HS-27A (cell line): ENCODE measurements around the gene TAP1.
A peak's percentile ranks its signal among the peaks of the same experiment; 100 is the strongest.
"Not testable (repeated sequence)": the region's sequence is repeated elsewhere in the genome, so short reads cannot be mapped to it uniquely, and the experiment has no call there.

Source experiments
- DNase-seq: peaks from one replicate; pipeline ENCODE4 v3.0.0-alpha.2; 2012; ENCODE audit warnings: low read depth, missing footprints

The TAP1 gene, protein sequence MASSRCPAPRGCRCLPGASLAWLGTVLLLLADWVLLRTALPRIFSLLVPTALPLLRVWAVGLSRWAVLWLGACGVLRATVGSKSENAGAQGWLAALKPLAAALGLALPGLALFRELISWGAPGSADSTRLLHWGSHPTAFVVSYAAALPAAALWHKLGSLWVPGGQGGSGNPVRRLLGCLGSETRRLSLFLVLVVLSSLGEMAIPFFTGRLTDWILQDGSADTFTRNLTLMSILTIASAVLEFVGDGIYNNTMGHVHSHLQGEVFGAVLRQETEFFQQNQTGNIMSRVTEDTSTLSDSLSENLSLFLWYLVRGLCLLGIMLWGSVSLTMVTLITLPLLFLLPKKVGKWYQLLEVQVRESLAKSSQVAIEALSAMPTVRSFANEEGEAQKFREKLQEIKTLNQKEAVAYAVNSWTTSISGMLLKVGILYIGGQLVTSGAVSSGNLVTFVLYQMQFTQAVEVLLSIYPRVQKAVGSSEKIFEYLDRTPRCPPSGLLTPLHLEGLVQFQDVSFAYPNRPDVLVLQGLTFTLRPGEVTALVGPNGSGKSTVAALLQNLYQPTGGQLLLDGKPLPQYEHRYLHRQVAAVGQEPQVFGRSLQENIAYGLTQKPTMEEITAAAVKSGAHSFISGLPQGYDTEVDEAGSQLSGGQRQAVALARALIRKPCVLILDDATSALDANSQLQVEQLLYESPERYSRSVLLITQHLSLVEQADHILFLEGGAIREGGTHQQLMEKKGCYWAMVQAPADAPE

DNA sequence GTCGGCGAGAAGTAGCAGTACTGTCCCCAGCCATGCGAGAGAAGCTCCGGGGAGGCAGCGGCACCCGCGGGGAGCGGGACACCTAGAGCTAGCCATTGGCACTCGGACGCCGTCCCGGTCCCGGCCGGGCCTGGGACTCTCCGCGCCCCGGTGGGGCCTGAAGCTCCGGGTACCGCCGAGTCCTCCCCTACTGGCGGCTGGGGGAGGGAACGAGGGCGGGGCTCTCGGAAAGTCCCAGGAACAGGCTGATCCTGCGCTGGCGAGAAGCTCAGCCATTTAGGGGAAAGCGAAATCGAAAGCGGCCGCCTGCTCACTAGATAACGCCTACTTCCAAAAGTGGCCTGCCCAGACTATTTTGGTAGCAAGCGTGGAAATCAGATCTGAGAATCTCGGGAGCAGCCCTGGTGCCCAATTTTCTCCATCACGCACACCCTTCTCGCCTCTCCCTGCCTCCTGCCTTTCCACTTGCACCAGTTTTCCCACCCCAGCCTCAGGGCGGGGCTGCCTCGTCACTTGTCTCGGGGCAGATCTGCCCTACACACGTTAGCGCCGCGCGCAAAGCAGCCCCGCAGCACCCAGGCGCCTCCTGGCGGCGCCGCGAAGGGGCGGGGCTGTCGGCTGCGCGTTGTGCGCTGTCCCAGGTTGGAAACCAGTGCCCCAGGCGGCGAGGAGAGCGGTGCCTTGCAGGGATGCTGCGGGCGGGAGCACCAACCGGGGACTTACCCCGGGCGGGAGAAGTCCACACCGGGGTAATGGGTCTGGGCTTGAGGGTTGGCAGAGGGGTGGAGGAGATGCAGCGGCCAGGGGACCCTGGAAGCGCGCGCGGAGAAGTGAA is at the start of gene TAP1, which contains the start of gene PSMB9:
Gene TAP1, minus strand, starts transcription at position 164 of the 835 bp plus-strand sequence. Its CDS starts 68 bp downstream, at position 96.
Gene PSMB9, plus strand, starts transcription at position 652 of the 835 bp plus-strand sequence. Its CDS starts 38 bp downstream, at position 690.
- peak; percentile 82 for DNase-seq

DNA sequence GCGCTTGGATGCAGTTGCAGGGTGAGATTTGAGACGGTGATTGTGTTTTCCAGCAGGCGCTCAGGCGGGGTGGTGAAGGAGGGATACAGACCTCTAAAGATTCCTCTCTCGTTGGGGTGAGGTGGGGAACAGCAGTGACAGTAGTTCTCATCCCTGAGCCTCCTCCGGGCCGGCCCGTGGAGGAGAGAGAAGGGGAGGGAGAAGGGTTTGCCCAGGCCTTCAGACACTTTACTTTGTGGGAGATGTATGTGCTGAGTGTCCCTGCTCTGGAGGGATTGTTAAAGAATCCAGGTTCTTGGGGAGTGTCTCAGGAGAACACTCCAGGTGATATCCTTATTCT is 41.5 kb upstream of the TAP1 start:
- DNase-seq = no peak

DNA sequence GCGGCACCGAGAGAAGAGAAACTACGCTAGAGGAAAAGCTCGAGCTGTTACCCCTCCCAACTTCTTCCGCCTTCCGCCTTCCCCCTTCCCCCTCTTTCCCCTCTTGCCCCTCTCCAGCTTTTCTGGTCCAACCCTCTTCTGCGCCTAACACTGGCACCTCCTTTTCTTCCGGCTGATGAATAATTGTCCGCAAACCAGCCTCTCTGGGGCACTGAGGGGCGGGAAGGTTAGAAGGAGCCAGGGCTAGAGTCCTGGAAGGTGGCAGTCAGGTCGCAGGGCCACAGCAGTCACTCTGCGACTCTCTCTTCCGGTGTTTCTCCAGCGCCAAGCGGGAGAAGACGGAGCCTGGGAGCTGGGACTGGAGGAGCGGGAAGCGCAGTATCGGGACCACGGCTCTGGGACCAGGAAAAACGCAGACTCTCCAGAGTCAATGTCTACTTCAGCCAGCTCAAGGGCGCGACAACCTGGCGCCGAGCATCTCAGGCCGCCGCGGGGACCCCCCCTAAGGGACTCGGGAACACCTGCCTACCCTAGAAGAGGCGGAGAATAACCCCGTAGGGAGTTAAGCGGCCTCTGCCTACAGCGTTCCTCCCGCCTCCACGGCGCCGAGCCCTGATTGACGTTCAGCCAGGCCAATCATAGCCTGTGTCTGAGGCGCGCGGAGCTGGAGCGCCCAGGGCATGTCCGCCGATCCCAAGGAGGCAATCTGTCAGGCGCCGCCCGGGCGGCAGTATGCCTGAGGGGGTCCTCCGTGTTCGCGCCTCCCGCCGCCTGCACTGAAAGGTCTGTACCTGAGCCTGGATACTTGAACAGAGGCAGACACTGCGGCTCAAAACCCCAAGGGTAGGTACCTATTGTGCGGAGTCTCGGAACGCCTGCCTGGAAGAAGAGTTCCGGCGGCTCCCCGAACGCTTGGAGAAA is 40.8 kb upstream of the TAP1 start:
- DNase-seq = peak; percentile 92

DNA sequence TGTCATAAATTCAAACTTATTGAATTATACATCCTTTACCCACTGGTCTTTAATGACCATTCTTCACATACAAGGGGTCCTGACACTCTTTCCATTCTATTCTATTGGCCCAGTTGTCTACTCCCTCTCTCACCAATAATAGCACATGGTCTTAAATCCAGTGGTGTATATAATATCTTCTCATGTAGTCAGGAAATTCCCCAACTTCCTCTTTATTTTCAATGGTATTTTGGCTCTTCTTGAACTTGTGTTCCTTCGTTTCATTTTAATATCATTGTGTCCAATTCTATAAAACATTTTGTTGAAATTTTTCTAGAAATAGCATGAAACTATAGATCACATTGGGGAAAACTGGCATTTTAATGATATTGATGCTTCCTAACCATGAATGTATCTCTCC is 37.3 kb upstream of the TAP1 start:
- no peak for DNase-seq

DNA sequence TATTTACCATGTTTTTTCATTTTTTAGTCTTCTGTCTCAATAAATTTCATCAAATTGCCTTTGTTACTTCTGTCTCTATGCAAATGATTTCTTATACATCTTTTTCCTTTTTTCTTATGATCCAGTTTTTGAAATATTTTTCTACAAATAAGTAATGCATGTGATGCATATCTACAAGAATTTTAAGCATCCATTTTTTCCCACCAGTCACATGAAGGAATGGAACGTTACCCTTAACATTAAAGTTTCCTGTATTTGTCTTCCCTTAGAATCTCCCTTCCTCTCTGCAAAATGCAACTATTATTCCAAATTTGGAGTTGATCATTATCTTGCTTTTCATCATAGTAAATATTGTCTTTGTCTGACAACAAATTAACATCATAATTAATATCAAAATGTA is 36.0 kb upstream of the TAP1 start:
- DNase-seq = no peak

DNA sequence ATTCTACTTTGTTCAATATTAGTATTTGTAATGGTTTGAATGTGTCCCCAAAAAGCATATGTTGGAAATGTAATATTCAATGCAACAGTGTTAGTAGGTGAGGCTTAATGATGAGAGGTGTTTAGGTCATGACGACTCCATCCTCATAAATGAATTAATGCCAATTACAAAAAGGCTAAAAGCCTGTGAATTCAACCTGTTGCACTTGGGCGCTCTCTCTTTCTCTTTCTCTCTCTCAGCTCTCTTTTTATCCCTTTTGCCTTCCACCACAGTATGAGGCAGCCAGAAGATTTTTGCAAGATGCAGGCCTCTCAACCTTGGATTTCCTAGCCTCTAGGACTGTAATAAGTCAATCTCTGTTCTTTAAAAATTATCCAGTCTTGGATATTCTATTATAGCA is 35.1 kb upstream of the TAP1 start:
- no peak for DNase-seq

DNA sequence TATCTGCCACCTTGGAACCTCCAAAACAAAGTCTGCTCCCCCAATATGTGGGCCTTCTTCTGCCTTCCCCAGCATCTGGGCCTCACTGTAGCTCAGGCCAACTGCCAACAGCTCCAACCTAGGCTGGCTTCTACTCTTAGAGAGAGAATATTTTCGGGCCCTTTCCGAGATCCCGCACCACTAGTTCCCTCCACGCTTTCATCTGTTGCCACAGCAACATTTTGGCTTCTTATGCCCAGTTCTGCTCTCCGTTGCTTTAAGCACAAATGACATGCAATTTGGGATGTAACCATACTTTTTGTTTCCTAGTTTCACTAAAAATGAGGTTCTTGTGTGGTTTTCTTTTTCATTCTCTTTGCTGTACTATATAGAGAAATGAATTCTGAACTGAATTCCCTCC is 34.1 kb upstream of the TAP1 start:
- DNase-seq = no peak

DNA sequence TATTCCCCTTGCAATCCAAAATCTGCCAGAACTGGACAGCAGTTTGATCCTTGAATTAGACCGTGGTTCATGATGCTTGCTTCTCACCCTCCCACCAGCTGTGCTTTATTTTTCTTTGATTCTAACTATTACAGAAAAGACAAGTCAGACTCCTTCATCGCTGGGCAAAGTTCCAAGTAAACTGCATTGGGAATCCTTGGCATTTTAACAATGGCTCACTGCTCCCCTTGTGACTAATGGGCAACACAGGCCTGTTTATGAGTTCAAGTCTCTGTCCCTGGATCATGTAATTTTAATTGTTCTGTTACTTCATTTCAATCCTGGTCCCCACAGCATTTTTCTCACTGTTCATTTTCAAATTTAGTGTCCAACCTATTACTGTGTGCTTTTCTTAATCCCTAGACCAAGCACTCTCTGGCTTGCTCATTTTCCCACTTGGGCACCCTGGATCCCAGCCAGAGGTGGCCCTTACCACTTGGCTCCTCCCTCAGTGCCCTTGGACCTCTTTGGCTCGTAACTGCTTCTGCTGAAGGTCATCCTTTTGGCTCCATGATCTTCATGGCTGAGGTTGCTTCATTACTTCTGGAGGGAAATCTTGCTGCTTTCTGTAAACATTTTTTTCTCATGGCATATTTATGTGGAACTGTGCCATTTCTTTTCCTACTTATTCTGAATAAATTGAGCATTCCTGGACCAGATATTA is 33.3 kb upstream of the TAP1 start:
- DNase-seq = peak; percentile 91

DNA sequence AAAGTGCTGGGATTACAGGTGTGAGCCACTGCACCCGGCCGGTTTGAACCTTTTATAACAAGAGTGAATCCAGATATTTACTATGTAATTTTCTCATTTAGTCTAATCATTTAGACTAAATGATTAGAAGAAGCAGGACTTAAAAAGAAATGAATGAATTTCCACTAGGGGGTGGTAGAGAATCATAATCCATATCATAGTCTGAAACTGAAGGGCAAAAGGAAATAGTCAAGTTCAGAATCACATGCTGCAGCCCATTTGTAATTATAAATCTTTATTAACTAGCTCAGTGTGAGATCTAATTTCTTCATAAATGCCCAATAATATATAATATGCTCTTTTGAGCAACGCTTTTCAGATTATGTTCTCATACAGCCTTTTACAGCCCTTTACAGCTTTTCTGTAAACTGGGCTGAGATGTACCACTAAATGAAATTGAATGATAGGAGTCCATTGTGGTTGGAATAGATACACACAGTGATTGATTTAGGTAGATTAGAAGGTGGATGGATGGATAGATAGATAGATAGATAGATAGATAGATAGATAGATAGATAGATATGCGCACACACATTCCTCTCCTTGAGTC is 32.3 kb upstream of the TAP1 start:
- DNase-seq = no peak

DNA sequence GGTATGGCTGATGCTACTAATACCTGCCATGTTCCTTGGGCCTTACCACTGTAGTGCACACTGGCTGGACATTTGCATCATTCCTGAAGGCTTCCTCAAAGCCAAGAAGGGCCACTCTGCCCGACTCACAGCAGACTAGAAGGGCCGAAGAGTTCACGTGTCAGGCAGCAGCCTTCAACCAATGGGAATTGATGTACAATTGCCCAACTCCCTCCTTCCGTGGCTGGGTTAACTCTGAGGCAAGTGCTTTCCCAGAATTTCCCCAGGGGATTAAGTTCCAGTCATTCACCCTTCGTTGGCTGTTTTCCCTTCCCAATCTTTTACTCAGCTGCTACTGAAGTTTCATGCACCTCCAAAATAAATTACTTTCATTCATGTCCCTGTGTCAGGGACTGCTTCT is 30.3 kb upstream of the TAP1 start:
- peak; percentile 53 for DNase-seq

DNA sequence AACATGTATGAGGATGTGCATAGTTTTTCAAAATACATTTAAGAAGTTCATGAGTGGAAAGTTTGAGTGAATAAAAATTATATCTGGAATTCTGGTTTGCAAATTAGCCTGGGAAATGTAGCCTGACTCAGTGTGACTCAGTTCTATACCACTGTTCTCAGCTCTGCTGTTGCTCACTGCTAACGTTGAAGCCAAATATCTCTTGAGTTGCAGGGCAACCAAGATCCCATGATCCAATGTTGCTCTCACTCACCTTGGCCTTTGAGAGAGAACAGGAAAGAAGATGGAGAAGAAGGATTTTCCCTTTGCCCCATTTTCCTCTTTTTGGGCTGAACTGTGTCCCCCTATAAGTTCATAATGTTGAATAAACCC is 29.4 kb upstream of the TAP1 start:
- DNase-seq = no peak

DNA sequence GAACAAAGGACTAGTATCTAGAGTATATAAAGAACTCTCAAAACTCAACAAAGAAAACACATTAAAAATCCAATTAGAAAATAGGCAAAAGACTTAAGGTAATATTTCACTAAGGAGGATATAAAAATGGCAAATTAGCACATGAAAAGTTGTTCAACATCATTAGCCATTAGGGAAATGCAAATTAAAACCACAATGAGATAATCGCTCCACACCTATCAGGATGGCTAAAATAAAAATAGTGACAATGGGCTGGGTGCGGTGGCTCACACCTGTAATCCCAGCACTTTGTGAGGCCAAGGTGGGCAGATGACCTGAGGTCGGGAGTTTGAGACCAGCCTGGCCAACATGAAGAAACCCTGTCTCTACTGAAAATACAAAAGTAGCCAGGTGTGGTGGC is 27.5 kb upstream of the TAP1 start:
- not testable (repeated sequence) for DNase-seq

DNA sequence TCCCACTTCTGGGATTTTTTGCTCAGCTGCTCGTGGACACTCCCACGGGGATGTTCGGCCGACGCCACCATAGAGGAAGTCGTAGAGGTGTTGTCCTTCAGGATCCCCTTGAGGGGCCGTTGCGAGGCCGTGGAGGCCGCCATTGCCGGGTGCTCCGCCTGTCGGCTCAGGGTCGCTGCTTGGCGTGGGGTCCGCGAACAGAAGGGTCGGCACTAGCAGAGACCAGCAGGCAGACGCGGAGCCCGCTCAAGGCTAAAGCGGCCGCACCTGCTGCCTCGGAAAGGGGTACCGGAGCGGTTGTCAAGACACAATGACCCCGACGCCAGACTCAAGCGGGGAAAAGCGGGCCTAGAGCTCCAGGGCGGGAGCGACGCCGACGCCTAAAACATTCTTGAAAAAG is 26.2 kb upstream of the TAP1 start:
- no peak for DNase-seq

DNA sequence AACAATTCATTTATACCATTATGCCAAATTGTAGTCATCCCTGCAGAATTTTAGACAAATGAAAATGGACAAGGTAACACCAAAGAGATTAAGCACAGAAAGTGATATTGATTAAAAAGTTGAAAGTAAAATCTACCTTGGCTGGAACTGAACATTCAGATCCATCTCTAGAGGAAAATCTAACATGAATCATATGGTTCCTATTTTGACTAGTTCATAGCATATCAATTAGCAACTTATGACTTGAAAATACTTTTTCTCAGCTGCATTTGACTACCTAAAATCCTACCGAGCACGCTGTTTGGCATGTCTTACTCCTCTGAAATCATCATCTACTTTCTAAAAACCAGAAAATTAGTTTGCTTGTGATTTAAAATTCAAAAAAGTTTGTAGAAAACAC is 23.1 kb upstream of the TAP1 start:
- no peak for DNase-seq

DNA sequence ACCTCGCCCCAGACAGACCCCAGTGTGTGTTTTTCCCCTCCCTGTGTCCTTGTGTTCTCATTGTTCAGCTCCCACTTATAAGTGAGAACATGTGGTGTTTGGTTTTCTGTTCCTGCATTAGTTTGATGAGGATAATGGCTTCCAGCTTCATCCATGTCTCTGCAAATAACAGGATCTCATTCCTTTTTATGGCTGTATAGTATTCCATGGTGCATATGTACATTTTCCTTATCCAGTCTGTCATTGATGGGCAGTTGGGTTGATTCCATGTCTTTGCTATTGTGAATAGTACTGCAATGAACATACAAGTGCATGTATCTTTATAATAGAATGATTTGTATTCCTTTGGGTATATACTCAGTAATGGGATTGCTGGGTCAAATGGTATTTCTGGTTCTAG is 20.4 kb upstream of the TAP1 start:
- DNase-seq = not testable (repeated sequence)

DNA sequence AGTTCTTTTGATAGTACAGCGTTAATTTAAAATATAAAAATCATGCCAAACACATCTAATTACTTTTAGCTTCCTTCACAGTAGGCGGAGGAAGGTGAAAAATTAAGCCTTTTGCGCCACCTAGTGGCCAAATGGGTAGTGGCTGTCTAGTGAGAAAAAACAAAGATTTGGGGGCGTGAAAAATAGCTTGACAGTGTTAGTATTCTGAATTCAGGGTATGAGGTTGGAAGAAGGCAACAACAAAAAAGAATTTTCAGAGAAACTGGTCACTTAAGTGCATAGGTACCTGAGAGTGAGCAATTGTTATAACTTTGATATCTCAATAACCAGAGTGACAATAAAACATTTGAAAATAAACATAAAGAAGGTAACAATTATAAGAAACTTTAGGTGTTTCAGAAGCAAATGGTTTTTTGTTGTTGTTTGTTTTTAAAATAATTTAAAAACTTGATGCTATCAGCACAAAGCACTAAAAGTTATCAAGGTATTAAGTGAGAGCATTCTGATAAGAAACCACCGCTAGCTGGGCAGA is 14.8 kb upstream of the TAP1 start:
- DNase-seq = peak; percentile 49

DNA sequence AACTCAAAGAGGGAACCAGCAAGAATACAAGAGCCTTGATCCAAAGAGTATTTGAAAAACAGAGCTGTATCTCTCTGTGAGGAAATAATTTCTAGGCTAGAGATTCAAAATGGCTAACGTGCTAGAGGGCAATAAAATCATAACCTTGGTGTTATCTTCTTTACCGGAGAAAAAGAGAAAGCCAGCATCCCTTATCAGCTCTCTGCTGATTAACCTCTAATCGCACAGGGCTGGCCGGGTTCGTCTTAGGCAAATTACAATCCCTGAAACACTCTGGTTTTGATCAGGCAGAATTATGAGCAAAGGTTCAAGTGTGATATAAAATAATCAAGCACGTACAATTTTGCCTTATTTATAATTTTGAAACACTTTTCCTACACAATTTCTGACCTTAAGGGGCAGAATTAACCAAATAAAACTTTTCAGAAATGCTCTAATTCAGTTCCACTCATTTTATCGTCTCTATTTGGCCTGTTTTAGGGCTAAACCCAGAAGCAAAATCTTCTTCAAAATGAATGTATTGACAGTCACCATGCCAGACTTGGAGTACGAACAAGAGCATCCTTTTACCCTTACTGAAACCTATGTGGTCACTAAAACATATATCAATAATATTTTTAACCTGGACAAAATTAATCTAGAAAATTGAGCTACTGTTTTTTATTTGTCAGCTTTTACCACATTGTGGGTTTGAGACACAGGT is 14.2 kb upstream of the TAP1 start:
- DNase-seq = no peak

DNA sequence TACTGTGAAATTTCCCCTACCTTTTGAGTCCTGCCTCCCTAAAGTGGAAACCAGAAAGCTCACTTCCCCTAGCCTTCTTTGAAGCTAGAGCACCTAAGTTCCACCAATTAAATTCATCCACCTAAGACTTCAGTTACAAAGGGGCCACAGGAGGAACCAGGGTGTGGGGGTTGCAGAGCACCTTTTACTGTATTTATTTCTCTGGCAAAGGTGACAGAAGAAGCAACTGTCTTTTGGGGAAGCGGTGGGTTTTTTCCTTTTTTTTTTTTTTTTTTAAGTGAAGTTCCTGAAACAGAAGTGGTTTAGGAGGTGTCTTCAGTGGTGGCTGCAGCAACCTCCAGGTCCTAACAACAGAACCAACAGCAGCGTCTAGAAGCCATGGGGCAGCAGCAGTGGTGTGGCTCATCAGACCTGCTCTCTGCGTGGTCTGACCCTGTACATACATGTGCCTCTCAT is 13.5 kb upstream of the TAP1 start:
- no peak for DNase-seq

DNA sequence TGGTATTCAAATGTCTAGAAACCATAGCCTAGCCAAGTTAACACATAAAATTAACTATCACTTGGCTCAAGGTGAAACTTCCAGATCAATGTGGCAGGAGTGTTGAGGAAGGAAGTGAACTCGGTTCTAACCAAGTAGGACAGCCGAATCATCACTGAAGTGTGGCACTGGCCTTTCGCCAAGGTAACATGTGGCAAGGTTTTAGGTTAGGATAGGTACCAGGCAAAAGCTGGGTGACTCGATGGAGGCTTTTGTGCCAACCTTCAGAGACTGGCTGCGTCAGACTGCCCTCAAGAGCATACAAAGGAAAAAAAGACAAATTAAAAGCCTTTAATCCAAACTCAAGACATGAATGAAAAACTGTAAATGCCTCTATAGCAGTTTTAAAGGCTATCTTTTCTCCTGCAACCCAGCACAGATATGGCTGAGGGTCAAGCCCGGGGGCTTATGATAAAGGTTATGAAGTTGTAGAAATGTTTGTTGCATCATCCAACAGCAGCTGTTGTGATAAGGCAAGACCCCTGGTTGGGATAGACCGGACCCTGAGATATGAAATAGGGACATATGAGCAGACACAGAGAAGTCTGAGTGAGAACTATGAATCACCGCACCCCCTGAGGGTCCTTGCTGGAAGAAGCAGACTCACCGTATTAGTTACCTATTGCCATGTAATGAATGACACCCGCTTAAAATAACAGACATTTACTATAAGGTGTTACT is 12.4 kb upstream of the TAP1 start:
- no peak for DNase-seq
